ENCODE results near the gene C2. TPM values are rescaled to one million over a fixed set of nuclear protein-coding genes. Genes with fewer than 3 reads are reported as not detected.
A peak's percentile ranks its signal among the peaks of the same experiment; 100 is the strongest.

The C2 gene
- total and polyA plus RNA-seq, 2 experiments from 2014 or later, result 1.4 to 2.1 TPM

DNA sequence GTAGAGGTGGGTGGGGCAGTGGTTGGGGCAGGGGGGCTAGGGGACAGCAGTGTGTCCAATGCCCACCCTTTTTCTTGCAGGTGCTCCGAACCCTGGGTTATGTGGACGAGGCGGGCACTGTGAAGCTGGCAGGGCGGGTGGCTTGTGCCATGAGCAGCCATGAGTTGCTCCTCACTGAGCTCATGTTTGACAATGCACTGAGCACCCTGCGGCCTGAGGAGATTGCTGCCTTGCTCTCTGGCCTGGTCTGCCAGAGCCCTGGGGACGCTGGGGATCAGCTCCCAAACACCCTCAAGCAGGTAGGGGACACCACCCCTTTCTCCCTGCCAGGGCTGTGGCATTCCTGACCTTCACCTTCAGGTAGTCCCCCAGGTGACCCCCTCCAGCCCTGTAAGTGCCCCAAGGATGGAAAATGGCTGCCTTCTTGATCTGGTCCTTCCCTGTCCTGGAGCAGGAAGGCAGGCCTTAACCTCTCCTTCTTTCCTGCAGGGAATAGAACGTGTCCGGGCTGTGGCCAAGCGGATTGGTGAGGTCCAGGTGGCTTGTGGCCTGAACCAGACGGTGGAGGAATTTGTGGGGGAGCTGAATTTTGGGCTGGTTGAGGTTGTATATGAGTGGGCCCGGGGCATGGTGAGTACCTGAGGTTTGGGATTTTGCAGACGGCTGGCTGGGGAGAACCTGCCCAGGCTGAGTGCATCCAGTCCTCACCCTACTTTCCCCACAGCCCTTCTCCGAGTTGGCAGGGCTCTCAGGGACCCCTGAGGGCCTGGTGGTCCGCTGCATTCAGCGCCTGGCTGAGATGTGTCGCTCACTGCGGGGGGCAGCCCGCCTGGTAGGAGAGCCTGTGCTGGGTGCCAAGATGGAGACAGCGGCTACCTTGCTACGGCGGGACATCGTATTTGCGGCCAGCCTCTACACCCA, 41.5 kb downstream of the C2 start:
- H3K9me3 ChIP-seq (ENCODE audit: low read depth), result no peaks in the 10 kb centered on the region
- peaks cover 13% of the 10 kb centered on the region for H3K4me1 ChIP-seq (ENCODE audit: insufficient read depth)
- peak overlapping the region; percentile 96; the same call in 1 of the 2 replicates for H3K27ac ChIP-seq
- H2AFZ ChIP-seq, result no peak overlapping the region
- in situ Hi-C loops (cut with MboI), result no loop called here
- H3K27me3 ChIP-seq (replicated peaks; ENCODE audit: insufficient read depth), result no peaks in the 10 kb centered on the region
- peak overlapping the region; percentile 41 for H3K4me2 ChIP-seq (ENCODE audit: unreplicated experiment)
- no peaks in the 10 kb centered on the region for H3K9me2 ChIP-seq (ENCODE audit: insufficient read depth)
- H3K36me3 ChIP-seq (ENCODE audit: low read depth), result peaks cover 22% of the 10 kb centered on the region; the same call in 1 of the 2 replicates
- H3K4me3 ChIP-seq, result no peak overlapping the region
- no peak for TF ChIP-seq EZH2phosphoT487 (IDR thresholded peaks at IDR 0.05; ENCODE audit: insufficient read depth, low read depth)
- TF ChIP-seq EZH2 (IDR thresholded peaks at IDR 0.05; ENCODE audit: insufficient read depth, poor library complexity, severe bottlenecking), result no peak
- H3K9ac ChIP-seq, result 0 out of 2 replicates have a peak overlapping the region, but pooled peaks have one; percentile 99
- DNase-seq, result no peak
- H3F3A ChIP-seq (ENCODE audit: insufficient read depth), result peaks cover 23% of the 10 kb centered on the region
- 79 to 81% methylated on average over 20 to 22 of the region's 23 CpGs for WGBS, 2 experiments (ENCODE audit: low coverage in 1 of 2, low lambda C conversion rate in 2 of 2, missing lambda C conversion rate in 2 of 2)
- H3K79me2 ChIP-seq (ENCODE audit: insufficient read depth), result peaks cover 44% of the 10 kb centered on the region
- no peaks in the 10 kb centered on the region for H4K20me1 ChIP-seq (ENCODE audit: insufficient read depth)

DNA sequence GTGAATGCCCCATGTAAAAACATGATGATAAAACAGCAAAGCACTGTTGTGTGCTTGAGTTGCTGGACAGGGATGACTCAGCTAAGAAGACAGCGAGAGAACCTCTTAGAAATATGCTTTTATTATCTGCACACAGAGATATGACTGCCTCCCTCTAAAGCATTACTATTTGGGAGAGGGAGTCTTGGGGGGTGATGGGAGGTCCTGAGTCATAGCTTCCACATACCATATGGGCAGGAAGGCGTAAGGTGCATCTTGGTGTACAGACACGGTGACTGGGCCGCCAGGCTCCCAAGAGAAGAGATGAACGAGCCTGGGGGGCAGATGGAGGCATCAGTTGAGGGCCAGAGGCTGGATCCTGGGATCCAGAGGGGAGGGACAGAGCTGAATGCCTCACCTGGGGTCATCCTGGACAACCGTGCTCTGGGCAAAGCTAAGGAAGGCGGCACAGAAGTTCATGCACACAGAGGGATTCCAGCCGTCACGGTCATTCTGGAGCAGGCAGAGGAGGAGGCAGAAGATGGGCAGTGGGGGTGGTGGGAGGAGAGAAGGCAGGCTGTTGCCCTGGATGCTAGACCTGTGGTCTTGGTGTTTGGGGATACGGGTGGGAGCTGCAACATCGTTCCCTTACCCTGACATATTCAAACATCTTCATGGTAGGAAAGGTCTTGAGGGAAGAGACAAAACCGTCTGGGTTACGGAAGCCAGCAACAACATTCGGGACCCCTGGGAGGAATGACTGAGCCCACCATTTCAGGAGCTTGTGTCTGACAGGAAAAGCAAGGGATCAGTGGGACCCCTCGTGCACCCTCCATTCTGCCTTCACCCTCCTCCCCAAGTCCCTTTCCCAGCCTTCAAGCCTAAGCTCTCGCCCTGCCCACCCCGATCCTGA, 42.4 kb downstream of the C2 start:
- Histone ChIP-seq H3K9me2 (ENCODE audit: insufficient read depth) (no peaks in the 10 kb centered on the region), H3K4me3 (peak overlapping the region; percentile 90), H2AFZ (no peak overlapping the region), H3K79me2 (ENCODE audit: insufficient read depth) (peaks cover 53% of the 10 kb centered on the region), H3K36me3 (ENCODE audit: low read depth) (peaks cover 15% of the 10 kb centered on the region; the same call in 1 of the 2 replicates), H3K27me3 (replicated peaks; ENCODE audit: insufficient read depth) (no peaks in the 10 kb centered on the region), H3K4me2 (ENCODE audit: unreplicated experiment) (peak overlapping the region; percentile 94), H3K9me3 (ENCODE audit: low read depth) (no peaks in the 10 kb centered on the region), H3K9ac (peak overlapping the region; percentile 99), H3K4me1 (ENCODE audit: insufficient read depth) (peaks cover 13% of the 10 kb centered on the region), H4K20me1 (ENCODE audit: insufficient read depth) (no peaks in the 10 kb centered on the region), H3K27ac (peak overlapping the region; percentile 96), H3F3A (ENCODE audit: insufficient read depth) (peaks cover 23% of the 10 kb centered on the region)
- WGBS, 2 experiments (ENCODE audit: low coverage in 1 of 2, low lambda C conversion rate in 2 of 2, missing lambda C conversion rate in 2 of 2), result 63 to 68% methylated on average over 17 of the region's 17 CpGs
- in situ Hi-C loops (cut with MboI), result no loop called here
- TF ChIP-seq EZH2phosphoT487 (IDR thresholded peaks at IDR 0.05; ENCODE audit: insufficient read depth, low read depth) (no peak), EZH2 (IDR thresholded peaks at IDR 0.05; ENCODE audit: insufficient read depth, poor library complexity, severe bottlenecking) (no peak)
- peak; percentile 56 for DNase-seq

DNA sequence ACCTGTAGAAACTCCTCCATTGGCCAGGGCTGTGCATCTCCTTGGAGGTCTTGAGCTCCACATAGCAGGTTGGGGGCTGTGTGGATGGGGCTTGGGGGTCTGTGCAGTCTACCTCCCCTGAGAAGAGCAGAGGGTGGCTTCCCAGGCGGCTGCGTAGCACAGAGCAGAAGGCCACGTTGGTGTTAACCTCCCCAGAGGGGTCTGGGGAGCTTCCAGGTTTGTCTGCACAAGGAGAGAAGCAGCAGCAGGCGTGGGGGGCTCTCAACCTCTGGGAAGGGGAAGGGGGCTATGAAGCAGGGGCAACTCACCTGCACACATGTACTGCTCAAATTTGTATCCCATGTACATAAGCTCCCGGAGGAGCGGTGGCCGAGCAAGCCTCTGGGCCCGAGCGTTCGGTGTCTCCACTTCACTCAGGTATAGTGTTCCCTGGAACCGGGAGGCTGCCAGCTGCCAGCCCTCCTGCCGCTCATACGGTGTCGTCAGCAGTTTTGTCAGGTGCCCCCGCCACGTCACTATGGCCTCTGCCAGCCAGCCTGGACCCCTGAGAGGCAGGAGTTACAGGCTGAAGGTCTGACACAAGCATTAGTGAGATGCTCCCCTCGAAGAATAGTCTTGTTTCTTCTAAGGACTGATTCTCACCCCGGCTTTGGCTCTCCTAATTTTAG, 43.2 kb downstream of the C2 start:
- Histone ChIP-seq H3K27ac (peak overlapping the region; percentile 96), H3K9me3 (ENCODE audit: low read depth) (no peaks in the 10 kb centered on the region), H3K79me2 (ENCODE audit: insufficient read depth) (peaks cover 57% of the 10 kb centered on the region), H3K9ac (peak overlapping the region; percentile 99), H2AFZ (no peak overlapping the region), H3K36me3 (ENCODE audit: low read depth) (peaks cover 11% of the 10 kb centered on the region; the same call in 1 of the 2 replicates), H3K9me2 (ENCODE audit: insufficient read depth) (no peaks in the 10 kb centered on the region), H3K4me3 (peak overlapping the region; percentile 90), H3K4me1 (ENCODE audit: insufficient read depth) (peaks cover 13% of the 10 kb centered on the region), H4K20me1 (ENCODE audit: insufficient read depth) (no peaks in the 10 kb centered on the region), H3F3A (ENCODE audit: insufficient read depth) (peaks cover 23% of the 10 kb centered on the region), H3K4me2 (ENCODE audit: unreplicated experiment) (peak overlapping the region; percentile 94), H3K27me3 (replicated peaks; ENCODE audit: insufficient read depth) (no peaks in the 10 kb centered on the region)
- TF ChIP-seq EZH2 (IDR thresholded peaks at IDR 0.05; ENCODE audit: insufficient read depth, poor library complexity, severe bottlenecking), result no peak
- DNase-seq, result peak; percentile 16
- in situ Hi-C loops (cut with MboI), result no loop called here
- WGBS, 2 experiments (ENCODE audit: low coverage in 1 of 2, low lambda C conversion rate in 2 of 2, missing lambda C conversion rate in 2 of 2), result 52 to 61% methylated on average over 18 of the region's 18 CpGs
